Adipocyte (in vitro differentiated cells): ENCODE results near the gene TGM2.

Experiments
- DNase-seq: peaks from one replicate; pipeline ENCODE4 v3.0.0-alpha.2; 2015; ENCODE audit warnings: low read depth
- H3K27me3 ChIP-seq: replicated peaks from 2 replicates; pipeline ENCODE4 v1.7.0; 2013; ENCODE audit warnings: mild to moderate bottlenecking, low read length, moderate library complexity; ENCODE audit not compliant: control insufficient read depth, insufficient read depth
- H3K36me3 ChIP-seq: 2 replicates; pipeline ENCODE4 v1.7.0; 2013; ENCODE audit warnings: low read length, mild to moderate bottlenecking, moderate library complexity; ENCODE audit not compliant: control insufficient read depth, insufficient read depth, severe bottlenecking
- H3K4me1 ChIP-seq: 2 replicates; pipeline ENCODE4 v1.7.0; 2013; ENCODE audit warnings: mild to moderate bottlenecking, low read length, moderate library complexity; ENCODE audit not compliant: control insufficient read depth, insufficient read depth
- H3K4me3 ChIP-seq: 2 replicates; pipeline ENCODE4 v1.7.0; 2013; ENCODE audit warnings: mild to moderate bottlenecking, low read length, moderate library complexity
- H3K9ac ChIP-seq: 2 replicates; pipeline ENCODE4 v1.7.0; 2013; ENCODE audit warnings: mild to moderate bottlenecking, low read length, moderate library complexity
- H3K9me3 ChIP-seq: 2 replicates; pipeline ENCODE4 v1.7.0; 2013; ENCODE audit warnings: mild to moderate bottlenecking, low read length, moderate library complexity; ENCODE audit not compliant: control insufficient read depth

TGM2 gene

GRCh38 chr20:38146156-38146555 is 18.9 kb downstream of the TGM2 start:
- peaks cover 19% of the 10 kb centered on the region for H3K4me1 ChIP-seq
- H3K27me3 ChIP-seq, result no peaks in the 10 kb centered on the region
- no peak for DNase-seq
- no peak overlapping the region for H3K9ac ChIP-seq
- H3K36me3 ChIP-seq, result no peaks in the 10 kb centered on the region
- H3K4me3 ChIP-seq, result no peak overlapping the region
- no peaks in the 10 kb centered on the region for H3K9me3 ChIP-seq

- H3K36me3 ChIP-seq, result no peaks in the 10 kb centered on the region
- H3K4me1 ChIP-seq, result peaks cover 19% of the 10 kb centered on the region
- no peak overlapping the region for H3K4me3 ChIP-seq
- no peaks in the 10 kb centered on the region for H3K9me3 ChIP-seq
- no peaks in the 10 kb centered on the region for H3K27me3 ChIP-seq
- DNase-seq, result no peak
- no peak overlapping the region for H3K9ac ChIP-seq
Observed at GRCh38 chr20:38145729-38146075, 19.4 kb downstream of the TGM2 start.

GRCh38 chr20:38144974-38145728 is 19.9 kb downstream of the TGM2 start:
- Histone ChIP-seq H3K36me3 (no peaks in the 10 kb centered on the region), H3K9me3 (no peaks in the 10 kb centered on the region), H3K27me3 (no peaks in the 10 kb centered on the region), H3K9ac (no peak overlapping the region), H3K4me3 (no peak overlapping the region), H3K4me1 (peaks cover 19% of the 10 kb centered on the region)
- DNase-seq, result peak; percentile 59

GRCh38 chr20:38144598-38144973 is 20.5 kb downstream of the TGM2 start:
- Histone ChIP-seq H3K4me1 (peaks cover 19% of the 10 kb centered on the region), H3K4me3 (no peak overlapping the region), H3K9me3 (no peaks in the 10 kb centered on the region), H3K27me3 (no peaks in the 10 kb centered on the region), H3K9ac (no peak overlapping the region), H3K36me3 (no peaks in the 10 kb centered on the region)
- DNase-seq, result no peak

GRCh38 chr20:38143646-38144554 is 21.2 kb downstream of the TGM2 start:
- H3K4me1 ChIP-seq, result peaks cover 19% of the 10 kb centered on the region
- H3K36me3 ChIP-seq, result no peaks in the 10 kb centered on the region
- peak; percentile 79 for DNase-seq
- H3K27me3 ChIP-seq, result no peaks in the 10 kb centered on the region
- no peak overlapping the region for H3K9ac ChIP-seq
- H3K4me3 ChIP-seq, result no peak overlapping the region
- H3K9me3 ChIP-seq, result no peaks in the 10 kb centered on the region

- H3K4me3 ChIP-seq, result no peak overlapping the region
- no peaks in the 10 kb centered on the region for H3K9me3 ChIP-seq
- no peaks in the 10 kb centered on the region for H3K27me3 ChIP-seq
- no peak for DNase-seq
- peaks cover 19% of the 10 kb centered on the region for H3K4me1 ChIP-seq
- no peaks in the 10 kb centered on the region for H3K36me3 ChIP-seq
- no peak overlapping the region for H3K9ac ChIP-seq
Observed at GRCh38 chr20:38143238-38143645, 21.8 kb downstream of the TGM2 start.

GRCh38 chr20:38141889-38142494 is 23.1 kb downstream of the TGM2 start:
- H3K36me3 ChIP-seq, result no peaks in the 10 kb centered on the region
- no peaks in the 10 kb centered on the region for H3K9me3 ChIP-seq
- no peaks in the 10 kb centered on the region for H3K27me3 ChIP-seq
- no peak overlapping the region for H3K9ac ChIP-seq
- H3K4me3 ChIP-seq, result no peak overlapping the region
- H3K4me1 ChIP-seq, result peaks cover 19% of the 10 kb centered on the region
- no peak for DNase-seq

GRCh38 chr20:38141204-38141888 is 23.7 kb downstream of the TGM2 start:
- peaks cover 19% of the 10 kb centered on the region for H3K4me1 ChIP-seq
- H3K36me3 ChIP-seq, result no peaks in the 10 kb centered on the region

GRCh38 chr20:38139977-38140753 is 24.9 kb downstream of the TGM2 start:
- Histone ChIP-seq H3K9ac (no peak overlapping the region), H3K27me3 (no peaks in the 10 kb centered on the region), H3K4me1 (peaks cover 16% of the 10 kb centered on the region), H3K36me3 (no peaks in the 10 kb centered on the region), H3K9me3 (no peaks in the 10 kb centered on the region), H3K4me3 (no peak overlapping the region)
- DNase-seq, result no peak

More at GRCh38 chr20:38141204-38141888, 23.7 kb downstream of the TGM2 start:
- Histone ChIP-seq H3K9me3 (no peaks in the 10 kb centered on the region), H3K4me3 (no peak overlapping the region), H3K27me3 (no peaks in the 10 kb centered on the region), H3K9ac (no peak overlapping the region)
- DNase-seq, result no peak

- no peak overlapping the region for H3K4me3 ChIP-seq
- no peaks in the 10 kb centered on the region for H3K36me3 ChIP-seq
- H3K9me3 ChIP-seq, result no peaks in the 10 kb centered on the region
- DNase-seq, result no peak
- no peak overlapping the region for H3K9ac ChIP-seq
- H3K27me3 ChIP-seq, result no peaks in the 10 kb centered on the region
- H3K4me1 ChIP-seq, result peaks cover 8% of the 10 kb centered on the region
Observed at GRCh38 chr20:38139156-38139912, 25.7 kb downstream of the TGM2 start.
